AG08395 (cell line): Measurements from ENCODE around the gene MZB1.
A peak's percentile ranks its signal among the peaks of the same experiment; 100 is the strongest.
"Not testable (repeated sequence)": the region's sequence is repeated elsewhere in the genome, so short reads cannot be mapped to it uniquely, and the experiment has no call there.

Experiments used
- DNase-seq: peaks from one replicate; pipeline ENCODE4 v3.0.0; 2012; ENCODE audit warnings: mixed read lengths, low spot score

The MZB1 gene

DNA sequence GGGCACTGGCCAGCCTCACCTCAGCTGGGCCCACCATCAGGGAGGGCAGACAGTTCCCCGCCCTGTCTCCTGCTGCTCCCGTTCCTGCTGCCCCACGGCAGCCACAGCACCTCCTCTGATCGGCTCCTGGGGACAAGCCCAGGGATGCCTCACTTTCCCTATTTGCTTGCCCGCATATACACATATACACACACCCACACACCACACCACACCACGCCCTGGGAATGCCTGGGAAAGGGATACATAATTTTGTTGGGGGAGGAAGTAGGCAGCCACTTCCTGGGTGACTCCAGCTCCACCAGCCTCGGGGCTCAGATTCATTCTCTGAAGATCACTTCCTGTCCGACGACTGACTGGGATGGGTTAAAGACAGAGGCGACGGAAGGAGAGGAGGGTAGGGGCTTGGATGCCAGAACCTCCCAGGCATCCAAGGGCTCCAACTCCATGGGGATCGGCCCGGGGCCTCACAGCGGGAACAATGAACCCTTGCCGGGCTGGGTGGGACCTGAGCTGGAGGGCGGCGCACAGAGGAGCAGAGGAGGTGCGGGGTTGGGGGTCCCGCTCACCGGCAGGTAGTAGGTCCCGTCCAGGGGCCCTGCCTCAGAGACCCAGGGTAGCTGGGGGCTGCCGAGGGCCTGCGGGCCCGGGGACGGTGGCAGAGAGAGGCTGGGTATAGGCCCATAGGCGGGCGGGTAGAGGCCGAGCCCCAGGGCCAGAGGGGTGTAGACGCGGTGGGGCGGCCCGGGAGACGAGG, 2.0 kb upstream of the MZB1 start:
- no peak for DNase-seq

- DNase-seq: no peak
These were observed 1.2 kb upstream of the MZB1 start for GRCh38 chr5:139390639-139391569.

DNA sequence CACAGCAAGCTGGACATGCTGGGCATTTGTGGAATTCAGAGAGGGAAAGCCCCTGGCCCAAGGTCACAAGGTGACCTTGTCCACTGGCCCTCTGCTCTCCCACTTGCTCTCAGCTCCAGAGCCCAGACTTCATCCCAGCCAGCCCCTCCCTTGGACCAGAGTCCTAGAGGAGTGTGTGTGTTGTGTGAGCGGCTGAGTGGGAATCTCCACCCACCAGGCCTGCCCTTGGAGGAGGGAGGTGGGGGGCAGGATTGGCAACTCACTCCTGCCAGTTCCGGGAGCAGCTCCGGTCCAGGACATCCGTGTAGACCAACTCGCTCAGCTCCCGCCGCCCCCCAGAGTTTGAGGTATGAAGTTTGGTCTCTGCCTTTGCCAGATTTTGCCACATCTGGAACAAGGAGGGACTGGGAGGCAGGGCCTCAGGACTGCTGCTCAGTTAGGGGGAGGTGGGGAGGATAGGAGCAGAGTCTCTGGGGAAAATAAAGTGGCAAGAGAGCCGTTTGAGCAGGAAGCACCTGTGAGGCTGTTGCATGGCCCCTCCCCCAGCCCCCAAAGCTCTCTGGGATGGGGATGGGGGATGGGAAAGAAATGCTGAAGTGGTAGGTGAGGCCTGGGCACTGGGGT, 1.4 kb downstream of the MZB1 start:
- DNase-seq: peak; percentile 58

- DNase-seq: no peak
These were observed 2.0 kb downstream of the MZB1 start for GRCh38 chr5:139387611-139388197.

- not testable (repeated sequence) for DNase-seq
These were observed 2.8 kb downstream of the MZB1 start for GRCh38 chr5:139386956-139387355.

- DNase-seq: no peak
These were observed 3.7 kb downstream of the MZB1 start for GRCh38 chr5:139386050-139386438.

GRCh38 chr5:139385061-139386049, 4.4 kb downstream of the MZB1 start:
- DNase-seq: peak; percentile 61

- no peak for DNase-seq
These were observed 5.1 kb downstream of the MZB1 start for GRCh38 chr5:139384591-139385051.

DNA sequence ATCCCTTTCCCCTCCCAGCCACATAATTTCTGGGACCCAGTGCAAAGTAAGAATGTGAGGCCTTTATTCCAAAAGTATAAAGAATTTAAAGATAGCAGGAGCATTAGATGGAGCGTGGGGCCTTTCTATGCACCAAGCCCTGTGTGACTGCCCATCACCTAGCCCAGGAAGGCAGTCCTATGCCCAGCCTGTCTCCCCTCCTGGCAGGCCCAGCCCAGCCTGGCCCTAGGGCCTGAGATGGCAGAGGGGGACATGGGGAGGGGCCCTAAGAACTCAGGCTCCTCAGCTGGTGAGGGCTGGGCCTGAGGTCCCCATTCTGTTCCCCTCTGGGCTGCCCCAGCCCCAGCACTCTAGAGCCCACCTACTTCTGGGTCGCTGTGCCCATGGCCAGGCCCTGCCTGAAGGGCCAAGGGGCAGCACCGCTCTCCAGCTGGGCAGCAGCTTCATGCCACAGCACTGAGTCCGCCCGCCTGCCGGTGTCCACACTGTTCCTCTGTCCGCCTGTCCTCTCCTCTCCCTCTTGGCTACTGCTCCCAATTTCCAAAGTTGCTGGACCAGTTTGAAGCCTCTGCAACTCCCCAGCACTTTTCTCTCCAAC, 5.6 kb downstream of the MZB1 start:
- no peak for DNase-seq

DNA sequence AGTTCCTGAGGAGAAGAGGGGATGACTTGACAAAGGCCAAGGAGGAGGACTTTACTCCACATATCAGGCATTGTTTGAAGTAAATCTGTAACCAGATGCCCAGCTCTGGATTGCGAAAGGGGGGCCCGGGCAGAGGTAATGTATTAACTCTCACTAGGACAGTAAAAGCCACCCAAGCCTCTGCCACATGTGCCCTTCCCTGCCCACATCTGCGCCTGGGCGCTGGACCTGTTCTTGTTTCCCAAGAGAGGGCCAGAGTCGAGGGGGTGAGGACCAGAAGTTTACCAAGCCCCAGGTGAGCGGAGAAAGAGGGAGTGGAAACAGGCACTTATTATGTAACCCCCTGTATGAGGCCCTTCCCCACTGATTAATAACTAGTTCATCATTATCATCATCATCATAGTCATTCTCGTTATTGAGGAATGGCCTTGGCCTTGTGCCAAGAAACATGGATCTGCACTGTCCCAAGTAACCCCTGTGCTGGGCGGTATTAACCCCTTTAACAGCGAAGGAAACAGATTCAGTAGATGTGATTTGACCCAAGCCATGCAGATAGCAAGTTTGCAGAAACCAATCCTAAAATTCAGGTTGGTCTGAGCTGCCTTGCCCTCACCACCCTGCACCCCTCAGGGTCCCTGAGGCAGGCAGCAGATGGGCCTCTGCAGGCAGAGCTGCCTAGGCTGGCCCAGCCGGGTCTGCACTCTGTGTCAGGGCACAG, 6.3 kb downstream of the MZB1 start, which contains the start of gene SLC23A1:
SLC23A1 (minus strand) TSS at position 23 of the 718 bp plus-strand sequence. CDS start 44 bp downstream, outside the sequence.
- DNase-seq: no peak

DNA sequence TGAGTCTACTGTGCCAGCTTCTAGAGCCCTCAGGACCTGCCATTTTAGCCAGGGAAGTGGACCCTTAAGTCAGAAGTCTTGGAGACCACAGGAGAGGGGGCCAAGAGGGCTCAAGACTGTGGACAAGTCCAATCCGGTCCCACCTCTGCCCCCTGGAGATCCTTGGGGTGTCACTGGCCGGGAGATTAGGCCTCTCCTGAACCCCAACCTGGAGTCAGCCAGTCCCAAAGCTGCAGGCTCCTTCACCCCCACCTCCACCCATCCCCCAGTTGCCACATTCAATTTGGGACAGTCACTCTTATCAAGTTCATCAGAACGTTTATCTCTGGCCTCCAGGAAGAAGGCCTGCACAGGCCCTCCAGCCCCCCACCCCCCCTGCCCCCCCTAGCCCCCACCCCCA, 6.9 kb downstream of the MZB1 start:
- no peak for DNase-seq

DNA sequence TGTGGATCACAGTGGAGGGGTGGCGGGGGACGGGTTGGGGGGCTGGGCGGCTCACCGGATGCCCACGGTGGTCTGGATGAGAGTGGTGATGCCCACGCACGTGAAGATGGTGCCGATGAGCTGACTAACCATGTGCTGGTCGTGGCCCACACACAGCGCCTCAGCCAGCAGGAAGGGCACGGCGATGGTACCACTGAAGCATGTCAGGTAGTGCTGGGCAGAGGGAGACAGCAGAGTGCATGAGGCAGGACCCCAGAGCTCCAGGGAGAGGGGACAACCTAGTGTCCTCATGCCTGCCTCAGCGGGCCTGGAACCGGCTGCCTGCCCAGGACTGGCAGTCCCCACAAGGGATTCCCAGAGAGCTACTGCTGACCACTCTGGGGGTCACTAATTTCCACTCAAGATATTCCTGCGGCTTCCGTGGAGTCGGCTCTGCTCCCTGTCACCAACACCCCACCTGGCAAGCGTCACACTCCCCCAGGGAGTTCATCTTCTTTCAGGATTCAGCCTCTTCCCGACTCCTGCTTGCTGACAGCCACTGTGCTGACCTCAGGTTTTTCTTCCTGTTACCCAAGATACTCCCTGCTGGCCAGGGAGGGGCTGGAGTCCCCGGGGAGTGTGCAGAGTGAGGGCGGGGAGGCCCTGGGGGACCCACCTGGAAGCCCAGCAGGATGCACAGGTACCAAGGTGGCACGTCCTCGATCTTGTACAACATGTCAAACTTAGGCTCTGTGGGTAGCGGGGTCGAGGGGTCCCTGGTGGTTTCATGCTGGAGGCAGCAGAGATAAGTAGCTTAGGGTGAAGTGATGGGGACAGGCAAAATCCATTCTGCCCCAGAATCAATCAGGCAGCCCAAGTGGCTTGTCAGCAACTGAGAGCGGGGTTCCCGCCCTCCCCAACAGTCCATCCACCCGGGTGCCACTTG, 7.6 kb downstream of the MZB1 start:
- DNase-seq: no peak

DNA sequence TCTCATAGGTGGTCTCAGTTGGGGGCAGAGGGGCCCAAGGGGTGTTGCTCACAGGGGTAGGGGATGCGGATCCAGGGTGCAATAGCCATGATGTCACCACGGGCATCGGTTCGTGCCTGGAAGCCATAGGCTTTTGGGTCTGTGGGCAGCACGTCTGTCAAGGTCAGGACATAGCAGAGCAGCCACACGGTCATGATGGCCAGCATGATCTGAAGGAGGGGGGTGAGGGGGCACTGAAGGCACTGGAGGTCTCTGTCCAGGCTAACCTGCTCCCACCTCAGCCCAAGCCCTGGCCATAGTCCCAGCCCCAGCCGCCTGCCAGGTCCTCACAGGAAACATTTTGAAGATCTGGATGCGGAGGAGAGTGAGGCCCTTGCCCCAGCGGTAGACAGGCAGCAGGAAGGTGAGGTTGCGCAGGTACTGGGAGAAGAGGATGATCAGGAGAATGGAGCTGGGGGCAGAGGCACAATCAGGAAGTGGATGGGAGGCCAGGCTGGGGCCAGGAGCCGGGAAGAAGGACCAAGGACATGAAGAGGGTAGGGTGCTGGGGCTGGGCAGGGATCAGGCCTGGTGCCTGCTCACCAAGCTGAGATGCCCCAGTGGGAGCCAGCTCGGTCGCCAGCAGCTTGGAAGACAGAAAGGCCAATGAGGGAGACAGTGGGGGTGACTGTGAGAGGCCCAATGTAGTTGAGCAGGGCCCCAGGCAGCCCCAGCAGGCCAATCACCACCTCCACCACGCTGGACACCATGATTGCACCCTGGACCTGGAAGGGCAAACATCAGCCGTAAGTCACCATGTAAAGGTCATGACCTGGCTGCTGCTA, 9.9 kb downstream of the MZB1 start:
- peak; percentile 0 for DNase-seq

DNA sequence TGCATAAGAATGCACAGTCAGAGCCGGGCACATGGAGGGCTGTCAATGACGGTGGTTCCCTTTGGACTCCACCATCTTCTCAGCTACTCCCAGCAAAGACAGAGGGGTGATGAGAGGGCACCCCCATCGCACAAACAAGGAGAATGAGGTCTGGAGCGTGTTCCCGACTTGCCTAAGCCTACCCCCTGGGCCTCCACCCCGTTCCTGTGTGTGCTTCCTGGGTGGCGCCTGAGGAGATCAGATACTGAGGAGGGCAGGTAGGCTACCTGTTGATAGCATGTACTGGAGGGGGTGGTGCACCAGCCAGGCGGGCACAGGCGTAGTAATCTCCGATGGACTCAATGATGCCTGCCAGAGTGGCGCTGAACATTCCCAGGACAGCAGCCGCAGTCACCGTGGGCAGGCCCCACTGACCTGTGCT, 10.8 kb downstream of the MZB1 start:
- no peak for DNase-seq

DNA sequence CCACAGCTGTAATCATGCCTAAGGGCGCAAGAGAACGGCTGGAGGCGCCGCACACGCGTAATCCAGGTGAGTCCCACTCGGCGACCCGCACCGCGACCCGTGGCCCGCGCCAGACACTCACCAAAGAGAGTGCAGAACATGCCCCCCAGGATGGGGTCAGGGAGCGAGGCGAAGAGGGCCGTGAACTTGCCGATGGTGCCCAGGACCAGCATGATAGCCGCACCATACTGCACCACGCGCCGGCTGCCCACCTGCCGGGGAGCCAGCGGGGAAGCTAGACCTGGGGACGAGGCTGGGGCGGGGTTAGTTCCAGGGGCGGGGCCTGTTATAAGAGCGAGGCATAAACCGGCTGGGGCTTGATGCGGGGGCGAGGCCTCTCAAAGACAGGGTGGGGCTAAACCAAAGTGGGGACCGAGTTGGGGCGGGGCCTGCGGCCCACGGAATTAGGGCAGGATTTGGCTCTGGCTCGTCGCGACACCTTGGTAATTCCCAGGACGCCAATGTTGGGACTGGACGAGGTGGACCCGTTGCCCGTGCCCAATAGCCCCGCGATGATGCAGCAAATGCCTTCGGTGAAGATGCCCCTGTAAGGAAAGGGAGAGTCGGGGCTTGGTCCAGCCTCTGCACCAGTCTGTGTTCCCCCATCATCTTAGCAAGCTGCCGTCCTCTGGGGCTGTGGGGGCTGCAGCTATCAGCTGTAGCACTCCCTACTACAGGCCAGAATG, 11.4 kb downstream of the MZB1 start:
- DNase-seq: no peak

DNA sequence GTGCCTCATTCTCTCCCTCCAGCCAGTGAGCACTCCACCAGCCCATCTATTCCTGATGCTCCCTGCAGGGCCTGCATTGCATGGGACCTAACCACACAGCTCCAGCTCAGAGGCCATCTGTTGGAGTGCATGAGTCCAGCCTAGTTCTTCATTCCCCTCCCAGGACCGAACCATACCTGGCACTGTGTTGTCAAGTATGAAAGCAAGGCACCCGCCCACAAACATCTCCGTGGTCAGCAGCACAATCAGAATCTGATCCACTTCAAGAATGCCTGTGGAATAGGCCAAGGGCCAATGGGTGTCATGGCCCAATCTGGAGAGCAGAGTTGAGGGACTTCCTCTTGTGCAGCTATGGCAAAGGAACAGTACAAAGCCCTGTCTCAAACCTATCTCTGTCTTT, 12.5 kb downstream of the MZB1 start:
- DNase-seq: no peak

- no peak for DNase-seq
These were observed 13.3 kb downstream of the MZB1 start for GRCh38 chr5:139376364-139376763.
